ENCODE data around the gene SREK1.
"Not testable (repeated sequence)": the region's sequence is repeated elsewhere in the genome, so short reads cannot be mapped to it uniquely, and the experiment has no call there.

The SREK1 gene

DNA sequence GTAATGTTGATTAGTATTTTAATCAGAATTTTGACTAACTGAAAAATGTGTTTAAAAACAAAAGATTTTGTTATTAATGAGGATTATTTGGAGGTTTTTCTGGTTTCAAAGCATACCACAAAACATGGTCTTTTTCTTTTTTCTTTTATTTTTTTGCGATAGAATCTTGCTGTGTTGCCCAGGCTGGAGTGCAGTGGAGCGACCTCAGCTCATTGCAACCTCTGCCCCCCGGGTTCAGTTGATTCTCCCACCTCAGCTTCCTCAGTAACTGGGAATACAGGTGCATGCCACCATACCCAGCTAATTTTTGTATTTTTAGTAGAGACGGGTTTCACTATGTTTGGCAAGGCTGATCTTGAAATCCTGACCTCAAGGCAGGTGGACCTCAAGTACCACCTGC, 24.1 kb downstream of the SREK1 start:
- no peak for DNase-seq

DNA sequence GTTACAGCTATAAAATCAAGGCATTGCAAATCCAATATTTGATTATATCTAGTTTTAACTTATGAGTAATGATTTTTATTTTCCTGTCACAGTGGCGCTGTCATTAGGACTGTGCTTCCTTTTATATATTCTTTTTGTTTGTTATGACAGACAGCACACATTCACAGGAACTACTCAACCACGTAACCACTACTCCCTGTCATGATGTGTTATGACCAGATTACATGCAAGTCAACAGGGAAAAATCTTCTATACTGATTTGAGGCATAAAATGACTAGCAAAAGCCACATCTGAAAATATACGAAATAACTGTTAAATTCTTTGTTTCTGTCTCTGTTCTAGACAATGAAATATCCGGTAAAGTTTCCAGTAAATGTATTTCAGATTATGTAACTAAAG, 25.4 kb downstream of the SREK1 start:
- no peak for DNase-seq

DNA sequence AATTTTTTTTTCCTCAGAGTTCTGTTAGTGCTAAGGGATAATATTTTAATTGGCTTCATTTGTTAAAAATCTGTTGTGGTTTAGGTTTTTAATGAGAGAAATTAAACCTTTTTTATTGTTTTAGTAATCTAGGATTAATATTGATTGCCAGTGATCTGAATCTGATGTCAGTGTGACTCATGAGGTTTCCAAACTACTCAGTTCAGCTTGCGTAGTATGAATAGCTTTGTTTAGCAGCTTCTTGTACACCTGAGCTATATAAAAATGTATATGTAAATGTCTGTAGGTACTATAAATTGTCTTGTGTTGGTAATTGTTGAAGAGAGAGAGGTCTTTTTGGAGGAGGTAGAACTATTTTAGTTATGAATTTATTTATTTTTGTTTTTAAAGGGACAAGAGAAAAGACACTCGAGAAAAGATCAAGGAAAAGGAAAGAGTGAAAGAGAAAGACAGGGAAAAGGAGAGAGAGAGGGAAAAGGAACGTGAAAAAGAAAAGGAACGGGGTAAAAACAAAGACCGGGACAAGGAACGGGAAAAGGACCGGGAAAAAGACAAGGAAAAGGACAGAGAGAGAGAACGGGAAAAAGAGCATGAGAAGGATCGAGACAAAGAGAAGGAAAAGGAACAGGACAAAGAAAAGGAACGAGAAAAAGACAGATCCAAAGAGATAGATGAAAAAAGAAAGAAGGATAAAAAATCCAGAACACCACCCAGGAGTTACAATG, 26.3 kb downstream of the SREK1 start:
- no peak for DNase-seq

DNA sequence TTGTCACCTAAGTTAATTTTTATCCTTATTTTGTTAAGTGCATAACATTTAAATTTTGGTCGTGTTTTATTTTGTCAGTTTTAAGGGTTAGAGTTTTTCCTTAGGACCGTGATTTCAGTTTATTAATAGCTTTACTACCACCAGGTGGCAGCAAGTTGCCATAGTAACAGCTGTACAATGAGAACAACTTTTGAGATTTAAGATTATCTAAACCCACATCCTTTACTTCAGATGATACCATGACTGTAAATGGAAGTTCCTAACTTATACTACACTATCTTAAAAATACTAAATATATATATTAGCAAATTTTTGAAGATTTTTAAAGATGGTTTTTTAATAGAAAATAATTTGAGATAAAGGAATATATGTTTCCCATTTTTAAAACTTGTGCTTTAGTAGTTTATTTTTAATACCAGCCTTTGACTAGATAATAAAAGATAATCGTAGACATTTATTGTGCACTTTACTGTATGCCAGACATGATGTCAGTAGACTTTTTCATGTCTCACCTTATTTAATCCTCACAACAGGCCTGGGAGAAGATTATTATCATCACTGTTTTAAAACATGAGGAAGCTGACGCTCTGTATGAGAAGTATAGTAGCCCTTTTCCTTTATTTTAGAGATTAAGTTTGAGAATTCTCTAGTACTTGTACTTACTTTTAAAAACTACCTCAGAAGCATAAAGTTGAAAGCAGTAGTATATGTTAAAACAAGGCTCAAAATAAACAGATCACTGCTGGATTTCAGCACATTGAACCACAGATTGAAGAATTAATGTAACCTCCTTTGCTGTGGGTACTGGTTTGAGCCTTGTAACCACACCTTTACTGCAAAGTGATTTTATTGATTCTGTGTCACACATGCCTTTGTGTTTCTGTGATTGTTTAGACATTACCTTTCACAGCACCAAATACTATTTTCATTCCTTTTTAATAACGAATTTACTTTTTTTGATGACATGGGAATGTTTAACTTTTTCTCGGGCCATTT, 27.5 kb downstream of the SREK1 start:
- peak; percentile 61 for DNase-seq

DNA sequence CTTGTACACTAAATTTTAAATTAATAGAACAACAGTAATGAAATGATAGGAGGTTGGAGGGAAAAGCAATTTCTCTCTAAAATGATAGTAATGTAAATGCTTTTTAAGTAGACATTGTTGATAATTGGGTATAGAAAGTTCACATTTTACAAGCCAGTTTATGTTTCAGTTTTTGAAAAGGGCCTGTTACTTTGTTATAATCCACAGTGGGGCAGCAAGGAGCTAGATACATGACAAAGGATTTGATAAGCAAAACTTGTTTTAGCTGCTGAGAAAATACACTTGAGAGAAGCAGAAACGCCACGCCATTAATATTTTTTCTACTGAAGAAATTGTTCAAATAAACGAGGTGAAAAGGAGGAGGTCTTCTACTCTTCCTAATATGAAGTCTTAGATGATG, 30.2 kb downstream of the SREK1 start:
- DNase-seq, result peak; percentile 28

DNA sequence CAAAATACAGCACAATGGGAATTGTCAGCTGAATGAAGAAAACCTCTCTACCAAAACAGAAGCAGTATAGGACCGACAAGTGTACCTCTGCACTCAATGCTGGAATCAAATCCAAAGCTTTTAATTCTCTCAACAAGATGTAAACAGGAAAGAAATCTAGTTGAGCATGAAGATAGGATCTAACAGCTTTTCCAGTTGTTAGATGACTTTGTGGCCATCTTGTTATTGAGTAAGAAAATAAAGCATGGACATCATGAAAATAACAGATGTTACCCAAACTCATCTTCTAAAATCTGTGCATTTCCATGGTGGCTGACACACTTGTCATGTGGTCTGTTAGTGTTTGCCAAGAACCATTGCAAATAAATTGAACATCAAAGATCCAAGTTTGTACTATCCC, 34.7 kb downstream of the SREK1 start:
- DNase-seq, result no peak

DNA sequence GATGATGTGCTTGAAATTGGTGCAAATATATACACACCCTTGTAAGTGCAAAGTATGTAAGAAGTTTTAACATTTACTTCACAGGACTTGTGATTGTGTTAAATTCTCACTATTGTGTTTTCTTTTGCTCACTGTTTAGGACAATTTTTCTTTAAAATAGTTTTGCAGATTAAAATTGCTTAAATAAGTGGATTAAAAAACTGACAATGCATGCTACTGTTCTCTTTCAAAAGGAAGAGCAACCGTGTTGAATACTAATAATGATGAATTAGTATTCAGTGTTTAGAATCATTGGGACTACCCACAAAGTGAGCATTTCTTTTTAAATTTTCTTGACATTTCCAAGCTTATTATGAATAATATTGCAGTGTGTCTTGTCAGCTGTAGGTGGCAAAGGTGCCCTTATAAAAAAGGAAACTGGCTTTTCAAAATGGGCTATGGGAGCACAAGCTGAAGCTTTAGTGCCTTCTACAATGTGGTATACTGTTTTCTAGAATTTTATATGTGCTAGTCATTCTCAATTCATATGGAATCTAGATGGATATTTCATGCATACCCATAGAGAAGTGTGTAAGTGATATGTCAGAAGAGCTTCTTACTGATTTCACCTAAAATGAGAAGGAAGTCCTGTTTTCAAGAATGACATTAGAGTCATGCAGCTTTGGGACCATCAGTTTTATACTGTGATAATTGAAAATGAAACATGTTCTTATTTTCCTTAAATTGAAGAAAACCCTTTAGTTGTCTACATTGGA, 35.4 kb downstream of the SREK1 start:
- DNase-seq, result no peak

DNA sequence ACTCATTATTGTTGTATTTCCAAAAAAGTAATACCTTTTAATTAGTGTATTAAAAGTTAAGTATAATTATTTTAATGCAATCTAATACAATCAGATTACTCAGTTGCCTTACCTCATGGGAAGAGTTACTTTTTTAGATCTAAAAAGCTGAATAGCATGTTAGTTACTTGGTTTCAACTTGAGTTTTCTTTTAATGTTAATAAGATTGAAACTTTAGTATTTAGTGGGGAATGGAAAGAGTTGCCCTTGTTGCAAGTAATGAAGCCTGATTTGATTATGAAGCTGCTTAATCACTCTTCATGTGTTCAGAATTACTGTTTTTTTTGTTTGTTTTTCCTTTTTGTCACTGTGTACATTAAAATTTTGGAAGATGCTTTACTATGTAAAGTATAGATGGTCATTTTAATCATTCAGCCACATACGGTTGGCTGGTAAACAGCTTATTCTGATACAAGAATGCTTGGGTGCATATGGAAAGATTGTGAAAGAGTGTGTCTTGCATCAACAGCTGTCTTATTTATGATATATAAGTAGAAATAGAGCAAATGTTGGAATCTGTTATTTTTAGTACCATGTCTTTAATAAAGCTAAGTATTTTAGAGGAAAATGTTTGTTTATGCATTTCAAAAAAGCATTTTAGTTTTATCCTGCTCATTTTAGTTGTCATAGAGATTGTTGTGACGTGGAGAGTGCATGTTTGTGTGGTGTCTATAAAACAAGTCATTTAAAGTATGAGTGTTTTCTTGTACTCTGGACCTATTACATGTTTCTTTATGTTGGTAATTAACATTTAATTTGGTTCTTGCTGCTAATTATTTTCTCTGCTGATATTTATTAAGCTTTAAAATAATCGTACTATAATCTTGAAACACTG, 36.4 kb downstream of the SREK1 start:
- DNase-seq, result no peak

DNA sequence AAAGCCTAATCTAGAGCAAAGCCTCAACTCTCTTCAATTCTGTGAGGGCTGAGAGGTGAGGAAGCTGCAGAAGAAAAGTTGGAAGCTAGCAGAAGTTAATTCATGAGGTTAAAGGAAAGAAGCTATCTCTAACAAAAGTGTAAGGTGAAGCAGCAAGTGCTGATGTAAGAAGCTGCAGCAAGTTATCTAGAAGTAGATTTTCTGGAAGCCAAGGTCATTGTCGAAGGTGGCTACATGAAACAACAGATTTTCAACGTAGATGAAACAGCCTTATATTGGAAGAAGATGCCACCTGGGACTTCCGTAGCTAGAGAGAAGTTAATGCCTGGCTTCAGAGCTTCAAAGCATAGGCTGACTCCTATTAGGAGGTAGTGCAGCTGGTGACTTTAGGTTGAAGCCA, 42.0 kb downstream of the SREK1 start:
- no peak for DNase-seq

DNA sequence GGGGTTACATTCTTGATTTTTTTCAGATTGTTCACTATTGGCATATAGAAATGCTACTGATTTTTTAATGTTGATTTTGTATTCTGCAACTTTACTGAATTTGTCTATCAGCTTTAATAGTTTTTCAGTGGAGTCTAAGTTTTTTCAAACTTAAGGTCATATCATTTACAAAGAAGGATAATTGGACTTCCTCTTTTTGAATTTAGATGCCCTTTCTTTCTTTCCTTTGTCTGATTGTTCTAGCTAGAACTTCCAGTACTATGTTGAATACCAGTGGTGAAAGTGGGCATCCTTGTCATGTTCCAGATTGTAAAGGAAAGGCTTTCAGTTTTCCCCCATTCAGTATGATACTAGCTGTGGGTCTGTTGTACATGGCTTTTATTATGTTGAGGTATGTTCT, 49.3 kb downstream of the SREK1 start:
- no peak for DNase-seq

DNA sequence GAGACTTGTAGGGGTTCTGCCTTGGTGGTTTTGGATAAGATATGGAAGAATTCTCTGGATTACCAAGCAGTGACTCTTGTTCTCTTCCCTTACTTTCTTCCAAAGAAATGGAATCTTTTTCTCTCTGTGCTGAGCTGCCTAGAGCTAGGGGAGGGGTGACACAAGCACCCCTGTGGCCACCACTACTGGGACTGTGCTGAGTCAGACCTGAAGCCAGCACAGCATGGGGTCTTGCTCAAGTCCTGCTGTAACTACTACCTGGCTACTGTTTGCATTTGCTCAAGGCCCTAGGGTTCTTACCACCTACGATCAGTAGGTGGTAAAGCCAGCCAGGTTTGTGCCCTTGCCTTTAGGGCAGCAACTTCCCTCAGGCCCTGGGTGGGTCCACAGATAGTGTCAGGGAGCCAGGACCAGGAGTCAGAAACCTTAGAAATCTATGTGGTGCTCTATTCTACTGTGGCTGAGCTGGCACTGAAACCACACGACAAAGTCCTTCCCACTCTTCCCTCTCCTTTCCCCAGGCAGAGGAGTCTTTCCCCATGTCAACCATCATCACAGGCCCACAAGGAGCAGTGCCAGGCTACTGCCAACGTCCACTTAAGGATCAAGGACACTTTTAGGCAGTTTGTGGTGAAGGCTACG, 53.8 kb downstream of the SREK1 start:
- peak; percentile 78 for DNase-seq

DNA sequence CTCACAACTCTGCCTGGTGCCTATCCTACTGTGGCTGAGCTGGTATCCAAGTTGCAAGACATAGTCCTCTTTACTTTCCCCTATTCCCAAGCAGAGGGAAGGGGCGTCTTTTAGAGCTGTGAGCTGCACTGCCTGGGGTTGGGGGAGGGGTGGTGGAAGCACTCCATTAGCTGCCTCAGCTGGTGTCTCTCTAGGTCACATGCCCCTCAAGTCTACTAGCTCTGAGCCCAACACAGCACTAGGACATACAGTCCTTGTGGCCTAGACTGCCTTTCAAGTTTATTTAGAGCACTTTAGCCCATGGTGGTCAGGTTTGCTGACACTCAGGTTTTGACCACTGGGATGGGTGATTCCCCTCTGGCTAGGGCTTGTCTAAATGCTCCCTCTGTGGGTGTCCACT, 54.7 kb downstream of the SREK1 start:
- no peak for DNase-seq

DNA sequence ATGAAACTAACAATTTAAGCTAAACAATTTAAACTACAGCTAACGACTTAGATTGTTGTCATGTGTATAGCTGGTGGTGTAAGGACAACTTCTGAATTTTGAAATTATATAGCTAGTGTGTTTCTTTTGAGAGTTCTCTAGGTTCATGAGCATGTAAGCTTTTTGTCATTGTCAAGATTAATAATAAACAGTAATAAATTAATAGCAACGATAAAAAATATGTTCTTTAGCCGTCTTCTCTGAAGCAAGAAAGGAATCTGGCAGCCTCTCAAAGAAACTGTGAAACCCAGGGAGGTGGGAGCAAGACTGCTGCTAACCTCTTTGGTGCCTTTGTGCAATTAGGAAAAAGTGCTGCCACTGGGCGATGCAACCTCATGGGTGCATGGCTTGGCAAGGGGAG, 59.4 kb downstream of the SREK1 start:
- no peak for DNase-seq

DNA sequence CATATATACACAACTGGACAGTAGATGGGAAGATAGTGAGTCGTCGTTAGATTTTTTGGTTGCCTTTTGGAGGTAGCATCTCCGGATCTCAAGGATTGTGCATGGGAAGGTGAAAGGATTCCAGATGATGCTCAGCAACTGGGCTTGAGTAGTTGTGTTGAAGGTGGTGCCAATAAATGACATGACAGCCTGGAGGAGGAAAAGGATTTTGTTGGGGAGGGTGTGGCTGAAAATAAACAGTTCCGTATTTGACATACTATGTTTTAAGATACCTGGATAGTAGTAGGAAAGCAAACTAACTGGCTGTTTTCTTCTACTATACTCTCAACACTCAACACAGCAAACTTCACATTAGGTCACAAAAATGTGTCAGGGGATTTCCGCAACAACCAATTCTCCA, 62.4 kb downstream of the SREK1 start:
- no peak for DNase-seq

DNA sequence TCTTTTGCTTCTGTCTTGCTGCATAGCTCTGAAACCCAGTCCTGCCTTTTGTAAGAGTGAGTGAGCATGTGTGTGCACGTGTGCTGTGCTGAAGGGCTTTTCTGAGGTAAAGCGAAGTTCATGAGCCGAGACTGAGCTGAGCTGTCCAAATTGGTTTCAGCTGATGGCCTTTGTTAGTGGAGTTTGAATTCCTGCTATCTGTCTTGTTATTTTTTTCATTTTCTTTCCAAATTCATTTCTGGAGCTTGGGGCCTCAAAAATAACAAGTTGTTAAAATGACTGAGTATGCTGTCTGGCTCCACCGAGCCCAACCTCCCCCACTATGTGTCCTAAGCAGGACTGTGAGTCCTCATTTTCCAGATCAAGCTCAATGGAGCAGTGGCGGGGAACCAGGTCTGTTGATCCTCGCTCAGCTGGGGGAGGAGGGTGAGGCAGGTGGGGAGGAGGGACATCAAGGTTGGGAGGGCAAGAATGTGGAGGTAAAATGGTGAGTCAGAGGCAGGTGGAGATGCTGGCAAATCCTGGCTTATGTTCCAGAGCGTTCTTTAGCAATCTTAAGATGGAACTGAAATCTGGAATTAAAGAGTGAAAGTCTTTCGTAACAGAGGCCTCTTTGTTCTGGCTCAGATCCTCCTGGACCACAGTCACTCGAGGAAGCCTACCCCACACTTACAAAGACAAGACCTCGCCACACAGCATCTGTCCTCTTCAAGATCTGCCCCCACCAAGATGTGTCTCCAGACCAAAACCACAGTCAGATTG, 63.9 kb downstream of the SREK1 start:
- DNase-seq, result no peak

DNA sequence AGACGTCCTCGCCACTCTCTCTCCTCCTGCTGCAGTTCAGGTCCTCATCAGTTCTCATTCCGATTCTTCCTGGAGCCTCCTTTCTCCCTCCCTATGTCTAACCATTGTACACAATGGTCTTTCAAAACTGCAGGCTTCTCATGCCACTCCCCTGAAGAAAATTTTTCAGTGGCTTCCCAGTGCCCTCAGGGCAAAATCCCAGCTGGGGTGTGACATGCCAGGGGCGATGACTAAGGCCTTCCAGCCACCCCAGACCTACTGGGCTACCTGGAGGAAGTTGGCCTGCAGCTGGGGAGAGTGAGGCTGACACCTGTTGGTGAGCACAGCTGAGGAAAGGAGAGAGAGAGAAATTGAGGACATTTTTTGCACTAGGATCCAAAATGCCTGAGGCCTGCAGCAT, 65.2 kb downstream of the SREK1 start:
- peak; percentile 52 for DNase-seq

DNA sequence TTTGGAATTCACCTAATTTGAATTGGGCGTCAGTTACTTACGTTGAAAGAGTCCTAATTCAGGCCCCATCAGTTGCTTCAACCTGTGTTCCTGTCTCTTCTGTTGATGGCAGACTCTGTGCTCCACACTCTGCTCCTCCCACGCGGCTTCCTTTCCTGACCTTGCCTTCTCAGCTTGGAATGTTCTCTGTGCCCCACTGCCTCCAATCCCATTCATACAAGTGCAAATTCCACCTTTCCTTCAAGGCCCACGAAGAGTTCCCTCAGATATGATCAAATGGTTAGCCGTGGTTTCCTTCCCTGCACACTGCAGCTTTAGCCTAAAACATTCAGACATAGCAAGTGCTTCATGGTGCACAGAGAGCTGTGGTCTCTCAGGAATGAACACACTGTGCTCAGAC, 65.7 kb downstream of the SREK1 start:
- no peak for DNase-seq

DNA sequence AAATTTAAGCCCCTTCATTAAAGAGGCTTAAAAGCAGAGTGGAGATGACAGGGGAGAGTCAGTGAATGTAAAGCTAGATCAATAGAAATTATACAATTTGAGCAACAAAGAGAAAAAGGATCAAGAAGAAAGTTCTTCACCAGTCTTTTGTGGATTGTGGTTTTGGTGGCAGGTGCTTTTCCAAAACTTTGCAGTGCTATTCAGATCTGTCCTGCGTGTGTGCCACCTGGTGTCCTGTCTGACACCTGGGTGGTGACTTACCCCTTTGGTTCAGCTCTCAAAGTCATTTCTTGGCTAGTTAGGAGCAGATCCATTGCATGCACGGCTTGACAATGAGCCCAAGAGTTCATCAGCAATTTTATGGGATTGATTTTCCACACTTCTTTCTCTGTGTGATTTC, 69.4 kb downstream of the SREK1 start:
- no peak for DNase-seq

DNA sequence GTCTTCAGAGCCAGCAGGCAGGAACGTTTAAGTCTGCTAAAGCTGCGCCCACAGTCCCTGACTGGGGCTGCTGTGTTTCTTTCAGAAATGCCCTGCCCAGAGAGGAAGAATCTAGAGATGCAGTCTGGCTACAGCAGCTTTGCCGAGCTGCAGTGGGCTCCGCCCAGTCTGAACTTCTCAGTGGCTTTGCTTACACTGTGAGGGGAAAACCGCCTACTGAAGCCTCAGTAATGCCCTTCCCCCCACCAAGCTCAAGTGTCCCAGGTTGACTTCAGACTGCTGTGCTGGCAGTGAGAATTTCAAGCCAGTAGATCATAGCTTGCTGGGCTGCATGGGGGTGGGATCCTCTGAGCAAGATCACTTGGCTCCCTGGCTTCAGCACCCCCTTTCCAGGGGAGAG, 78.4 kb downstream of the SREK1 start:
- peak; percentile 7 for DNase-seq

DNA sequence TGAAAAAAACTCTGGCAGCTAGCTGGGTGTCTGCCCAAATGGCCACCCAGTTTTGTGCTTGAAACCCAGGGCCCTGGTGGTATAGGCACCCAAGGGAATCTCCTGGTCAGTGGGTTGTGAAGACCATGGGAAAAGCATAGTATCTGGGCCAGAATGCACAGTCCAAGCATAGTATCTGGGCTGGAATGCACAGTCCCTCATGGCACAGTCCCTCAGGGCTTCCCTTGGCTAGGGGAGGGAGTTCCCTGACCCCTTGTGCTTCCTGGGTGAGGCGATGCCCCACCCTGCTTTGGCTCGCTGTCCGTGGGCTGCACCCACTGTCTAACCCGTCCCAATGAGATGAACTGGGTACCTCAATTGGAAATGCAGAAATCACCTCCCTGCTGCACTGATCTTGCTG, 78.8 kb downstream of the SREK1 start:
- DNase-seq, result not testable (repeated sequence)

DNA sequence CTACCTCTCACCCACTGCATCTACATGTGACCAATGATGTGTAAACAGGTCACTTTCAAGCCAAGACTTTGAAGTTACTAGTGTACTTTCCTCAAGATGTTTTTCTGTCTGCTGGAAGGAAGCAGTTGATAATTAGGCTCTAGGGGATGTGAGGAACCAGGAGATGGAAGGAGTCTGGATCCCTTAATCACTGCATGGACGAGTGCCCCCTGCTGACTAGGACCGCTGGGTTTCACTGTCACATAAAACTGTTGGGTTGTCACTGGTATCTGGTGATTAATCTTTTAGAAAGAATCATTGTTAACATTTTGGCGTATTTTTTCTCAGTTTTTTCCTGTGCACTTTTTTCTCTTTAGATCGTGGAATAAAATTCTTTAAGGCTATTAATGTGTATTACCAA, 79.5 kb downstream of the SREK1 start:
- DNase-seq, result peak; percentile 43
